ENCODE measurements around the gene FCHO2.
"Not testable (repeated sequence)": the region's sequence is repeated elsewhere in the genome, so short reads cannot be mapped to it uniquely, and the experiment has no call there.

FCHO2 gene

DNA sequence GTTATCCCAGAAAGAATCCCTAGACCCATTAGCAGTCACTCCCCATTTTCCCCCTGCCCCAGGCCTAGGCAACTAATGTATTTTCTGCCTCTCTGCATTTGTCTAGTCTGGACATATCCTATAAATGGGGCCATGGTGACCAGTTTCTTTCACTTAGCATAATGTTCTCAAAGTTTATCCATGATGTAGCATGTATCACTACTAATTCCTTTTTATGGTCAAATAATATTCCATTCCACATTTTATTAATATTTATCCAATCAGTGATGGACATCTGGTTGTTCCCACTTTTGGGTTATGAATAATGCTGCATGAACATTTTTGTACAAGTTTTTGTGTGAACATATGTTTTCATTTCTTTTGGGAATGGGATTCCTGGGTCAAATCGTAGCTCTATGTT is 1.5 kb downstream of the FCHO2 start:
- DNase-seq, result no peak

DNA sequence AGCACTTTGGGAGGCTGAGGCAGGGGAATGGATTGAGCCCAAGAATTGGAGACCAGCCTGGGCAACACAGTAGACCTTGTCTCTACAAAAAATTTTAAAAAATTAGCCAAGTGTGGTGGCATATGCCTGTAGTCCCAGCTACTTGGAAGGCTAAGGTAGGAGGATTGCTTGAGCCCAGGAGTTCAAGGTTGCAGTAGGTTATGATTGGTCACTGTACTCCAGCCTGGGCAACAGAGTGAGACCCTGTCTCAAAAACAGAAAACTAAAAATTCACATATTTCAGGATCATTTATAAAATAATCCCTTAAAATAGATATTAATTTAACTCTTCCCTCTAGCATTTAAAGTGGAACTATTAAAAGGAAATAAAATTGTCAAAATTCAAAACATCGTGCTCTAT is 3.4 kb downstream of the FCHO2 start:
- DNase-seq, result no peak

DNA sequence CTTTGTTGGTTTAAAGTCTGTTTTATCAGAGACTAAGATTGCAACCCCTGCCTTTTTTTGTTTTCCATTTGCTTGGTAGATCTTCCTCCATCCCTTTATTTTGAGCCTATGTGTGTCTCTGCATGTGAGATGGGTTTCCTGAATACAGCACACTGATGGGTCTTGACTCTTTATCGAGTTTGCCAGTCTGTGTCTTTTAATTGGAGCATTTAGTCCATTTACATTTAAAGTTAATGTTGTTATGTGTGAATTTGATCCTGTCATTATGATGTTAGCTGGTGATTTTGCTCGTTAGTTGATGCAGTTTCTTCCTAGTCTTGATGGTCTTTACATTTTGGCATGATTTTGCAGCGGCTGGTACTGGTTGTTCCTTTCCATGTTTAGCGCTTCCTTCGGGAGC is 18.6 kb downstream of the FCHO2 start:
- DNase-seq, result not testable (repeated sequence)

DNA sequence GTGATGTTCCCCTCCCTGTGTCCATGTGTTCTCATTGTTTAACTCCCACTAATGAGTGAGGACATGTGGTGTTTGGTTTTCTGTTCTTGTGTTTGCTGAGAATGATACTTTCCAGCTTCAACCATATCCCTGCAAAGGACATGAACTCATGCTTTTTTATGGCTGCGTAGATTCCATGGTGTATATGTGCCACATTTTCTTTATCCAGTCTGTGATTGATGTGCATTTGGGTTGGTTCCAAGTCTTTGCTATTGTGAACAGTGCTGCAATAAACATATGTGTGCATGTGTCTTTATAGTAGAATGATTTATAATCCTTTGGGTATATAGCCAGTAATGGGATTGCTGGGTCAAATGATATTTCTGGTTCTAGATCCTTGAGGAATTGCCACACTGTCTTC is 21.0 kb downstream of the FCHO2 start:
- DNase-seq, result not testable (repeated sequence)

DNA sequence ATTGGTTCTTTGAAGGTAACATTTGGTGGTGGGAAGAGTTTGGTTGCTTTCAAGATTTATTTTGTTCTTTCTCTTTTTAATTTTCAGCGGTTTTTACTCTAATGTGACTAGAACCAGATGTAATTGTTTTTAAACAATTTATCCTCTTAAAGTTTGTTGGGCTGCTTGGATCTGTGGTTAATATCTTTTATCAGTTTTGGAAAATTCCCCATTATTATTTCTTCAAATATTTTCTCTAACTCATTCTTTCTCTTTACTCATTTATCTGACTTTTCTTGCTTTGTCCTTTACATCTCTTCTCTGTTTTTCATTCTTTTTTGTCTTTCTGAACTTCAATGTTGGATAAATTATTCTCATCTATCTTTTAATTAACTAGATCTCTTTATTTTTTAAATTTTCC is 29.9 kb downstream of the FCHO2 start:
- no peak for DNase-seq

DNA sequence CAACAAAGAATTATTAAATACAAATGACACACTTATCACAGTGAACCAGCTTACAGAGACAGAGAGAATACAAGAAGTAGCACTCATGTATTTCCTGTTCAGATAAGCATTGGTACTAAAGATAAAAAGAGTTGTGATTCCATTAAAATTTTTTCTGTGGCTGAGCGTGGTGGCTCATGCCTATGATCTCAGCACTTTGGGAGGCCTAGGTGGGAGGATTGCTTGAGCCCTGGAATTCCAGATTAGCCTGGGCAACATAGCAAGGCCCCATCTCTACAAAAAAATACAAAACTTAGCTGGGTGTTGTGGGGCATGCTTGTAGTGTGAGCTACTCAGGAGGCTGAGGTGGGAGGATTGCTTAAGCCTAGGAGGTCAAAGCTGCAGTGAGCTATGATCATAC is 32.9 kb downstream of the FCHO2 start:
- no peak for DNase-seq

DNA sequence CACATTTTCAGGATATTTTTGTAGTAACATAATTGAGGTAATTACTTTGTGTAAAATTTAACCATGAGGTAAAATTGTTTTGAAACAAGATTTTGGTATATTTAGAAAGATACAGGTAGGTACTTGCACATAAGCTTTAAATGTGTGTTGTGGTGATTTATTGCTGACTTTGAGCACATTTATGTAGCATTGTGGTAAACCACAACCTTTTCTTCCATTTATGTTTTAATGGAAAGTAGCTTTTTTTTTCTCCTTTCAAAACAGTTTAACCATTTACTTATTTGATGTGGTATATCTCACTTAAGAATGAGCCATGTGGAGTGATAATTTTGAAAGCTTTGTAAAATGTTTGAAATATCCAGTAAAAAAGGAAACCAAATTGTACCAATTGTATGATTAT is 35.6 kb downstream of the FCHO2 start:
- DNase-seq, result no peak

DNA sequence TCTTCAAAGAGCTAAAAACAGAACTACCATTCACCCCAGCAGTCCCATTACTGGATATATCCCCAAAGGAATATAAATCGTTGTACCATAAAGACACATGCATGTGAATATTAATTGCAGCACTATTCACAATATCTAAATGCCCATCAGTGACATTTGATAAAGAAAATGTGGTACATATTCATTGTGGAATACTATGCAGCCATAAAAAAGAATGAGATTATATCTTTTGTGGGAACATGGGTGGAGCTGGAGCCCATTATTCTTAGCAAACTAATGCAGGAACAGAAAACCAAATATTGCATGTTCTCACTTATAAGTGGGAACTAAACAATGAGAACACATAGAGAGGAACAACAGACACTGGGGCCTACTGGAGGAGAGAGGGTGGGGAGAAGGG is 38.7 kb downstream of the FCHO2 start:
- no peak for DNase-seq

DNA sequence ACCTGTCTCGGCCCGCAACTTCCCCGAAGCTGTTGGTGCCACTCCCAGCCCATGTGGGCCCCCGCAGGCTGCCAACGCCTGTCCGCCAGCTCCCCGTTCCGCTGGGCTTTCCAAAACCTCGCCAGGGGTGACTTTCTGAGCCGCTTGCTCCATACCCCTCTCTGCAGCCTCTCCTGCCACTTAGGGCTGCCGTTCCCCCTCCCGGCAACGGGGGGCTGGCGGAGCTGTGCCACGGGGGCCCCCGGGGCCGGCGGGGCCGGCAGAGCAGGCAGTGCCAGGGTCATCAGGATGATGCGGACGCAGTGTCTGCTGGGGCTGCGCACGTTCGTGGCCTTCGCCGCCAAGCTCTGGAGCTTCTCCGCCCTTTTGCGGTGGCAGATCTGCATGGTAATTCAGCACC is 40.8 kb downstream of the FCHO2 start:
- no peak for DNase-seq

DNA sequence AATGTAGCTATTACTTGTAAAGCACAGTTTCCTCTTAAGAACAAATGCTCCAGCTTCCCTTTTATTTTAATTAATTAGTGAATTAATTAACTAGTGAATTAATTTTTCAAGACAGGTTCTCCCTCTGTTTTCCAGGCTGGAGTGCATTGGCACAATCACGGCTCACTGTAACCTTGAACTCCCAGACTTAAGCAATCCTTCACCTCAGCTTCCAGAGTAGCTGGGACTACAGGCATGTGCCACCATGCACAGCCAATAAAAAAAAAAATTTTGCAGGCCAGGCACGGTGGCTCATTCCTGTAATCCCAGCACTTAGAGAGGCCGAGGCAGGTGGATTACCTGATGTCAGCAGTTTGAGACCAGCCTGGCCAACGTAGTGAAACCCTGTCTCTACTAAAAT is 44.1 kb downstream of the FCHO2 start:
- DNase-seq, result no peak

DNA sequence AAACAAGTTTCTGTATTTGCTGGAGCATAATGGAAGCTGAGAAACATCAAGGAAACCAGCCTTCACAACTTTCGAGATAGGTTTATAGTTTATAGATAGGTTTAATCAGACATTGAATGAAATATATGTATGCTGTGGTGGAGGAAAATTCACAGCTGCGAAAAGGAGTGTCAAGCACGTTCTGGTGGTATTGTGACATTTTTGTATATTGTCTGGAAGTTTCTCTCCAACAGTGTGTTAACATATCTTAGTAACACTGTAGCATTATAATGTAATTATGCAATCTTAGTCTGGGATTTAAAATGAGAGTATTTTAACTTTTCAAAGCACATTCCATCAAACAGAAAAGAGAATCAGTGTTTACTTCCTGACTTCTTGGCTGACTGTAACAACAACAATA is 50.0 kb downstream of the FCHO2 start:
- DNase-seq, result no peak

DNA sequence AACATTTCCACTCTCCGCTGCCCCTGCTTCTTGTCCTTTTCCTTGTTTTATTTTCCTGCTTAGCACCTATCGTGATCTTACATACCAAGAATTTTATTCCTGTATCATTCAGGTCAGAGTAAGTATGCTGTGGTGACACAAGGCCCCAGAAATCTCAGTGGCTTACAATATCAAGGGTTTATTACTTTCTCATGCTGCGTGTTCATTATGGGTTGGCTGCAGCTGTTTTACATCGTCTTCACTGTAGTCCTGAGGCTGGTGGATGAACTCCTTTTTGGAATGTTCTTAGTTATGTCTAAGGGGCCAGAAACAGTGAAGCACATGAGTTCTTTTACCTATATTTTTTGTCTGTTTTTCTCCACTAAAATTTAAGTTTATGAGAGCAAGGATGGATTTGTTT is 51.2 kb downstream of the FCHO2 start:
- no peak for DNase-seq

DNA sequence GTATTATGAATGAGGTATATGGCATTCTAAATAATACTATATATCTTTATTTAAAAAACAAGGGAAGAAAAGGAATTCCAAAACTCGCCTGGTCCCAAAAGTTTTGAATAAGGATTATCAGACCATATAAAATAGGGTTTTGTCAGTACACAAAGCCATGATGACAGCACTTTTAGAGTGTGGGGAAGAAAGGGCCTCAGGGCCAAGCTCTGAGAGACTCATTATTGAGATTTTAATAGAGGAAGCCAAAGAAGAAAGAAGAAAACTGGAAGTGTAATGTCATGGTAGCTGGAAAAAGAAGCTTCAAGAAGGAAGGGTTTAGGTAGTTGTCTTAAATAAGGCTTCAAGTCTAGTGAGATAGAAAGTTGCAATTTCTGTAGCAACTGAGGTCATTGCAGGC is 53.0 kb downstream of the FCHO2 start:
- DNase-seq, result no peak

DNA sequence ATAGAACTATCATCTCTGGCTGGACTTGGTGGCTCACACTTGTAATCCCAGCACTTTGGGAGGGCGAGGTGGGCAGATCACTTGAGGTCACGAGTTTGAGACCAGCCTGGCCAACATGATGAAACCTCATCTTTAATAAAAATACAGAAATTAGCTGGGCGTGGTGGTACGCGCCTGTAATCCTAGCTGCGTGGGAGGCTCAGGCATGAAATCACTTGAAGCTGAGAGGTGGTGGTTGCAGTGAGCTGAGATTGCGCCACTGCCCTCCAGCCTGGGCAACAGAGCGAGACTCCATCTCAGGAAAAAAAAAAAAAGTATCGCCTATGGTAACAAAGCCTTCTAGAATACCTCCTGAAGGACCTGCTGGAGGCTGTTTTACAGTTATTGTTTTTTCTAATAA is 55.8 kb downstream of the FCHO2 start:
- DNase-seq, result not testable (repeated sequence)

DNA sequence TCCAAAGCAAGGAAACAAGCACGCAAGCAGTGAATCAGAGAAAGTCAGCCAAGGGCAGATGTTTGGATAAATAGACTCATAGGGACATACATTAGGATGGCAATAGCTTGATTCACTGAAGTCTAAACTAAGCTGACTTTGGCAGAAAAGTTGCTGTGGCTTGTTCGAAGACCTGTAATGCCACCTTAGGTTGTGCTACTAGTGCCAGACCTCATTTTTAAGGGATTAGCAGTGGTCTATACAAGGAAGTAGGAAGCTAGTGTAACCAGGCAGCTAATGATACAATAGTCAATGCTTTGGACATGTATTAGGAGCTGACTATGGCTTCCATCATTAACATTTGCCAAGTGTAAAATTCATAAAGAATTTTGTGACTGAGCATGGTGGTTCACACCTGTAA is 63.1 kb downstream of the FCHO2 start:
- DNase-seq, result no peak

DNA sequence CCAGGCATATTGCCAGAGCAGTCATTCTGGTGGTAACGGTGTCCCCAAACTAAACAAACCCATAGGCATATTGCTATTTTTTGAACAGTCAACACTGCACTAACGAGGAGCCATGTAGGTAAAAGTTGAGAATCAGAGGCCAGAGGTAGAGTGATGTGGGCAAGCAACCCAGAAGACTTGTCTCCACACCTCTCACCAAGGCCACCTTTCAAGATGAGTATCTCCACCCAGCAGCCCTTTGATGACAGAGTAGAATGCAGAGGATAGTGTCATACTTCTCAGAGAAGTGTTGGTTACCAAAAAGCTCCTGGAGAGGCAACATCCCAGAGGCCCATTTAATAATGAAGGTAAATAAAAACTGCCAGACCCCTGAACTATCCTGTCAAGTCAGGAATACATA is 63.9 kb downstream of the FCHO2 start:
- no peak for DNase-seq

DNA sequence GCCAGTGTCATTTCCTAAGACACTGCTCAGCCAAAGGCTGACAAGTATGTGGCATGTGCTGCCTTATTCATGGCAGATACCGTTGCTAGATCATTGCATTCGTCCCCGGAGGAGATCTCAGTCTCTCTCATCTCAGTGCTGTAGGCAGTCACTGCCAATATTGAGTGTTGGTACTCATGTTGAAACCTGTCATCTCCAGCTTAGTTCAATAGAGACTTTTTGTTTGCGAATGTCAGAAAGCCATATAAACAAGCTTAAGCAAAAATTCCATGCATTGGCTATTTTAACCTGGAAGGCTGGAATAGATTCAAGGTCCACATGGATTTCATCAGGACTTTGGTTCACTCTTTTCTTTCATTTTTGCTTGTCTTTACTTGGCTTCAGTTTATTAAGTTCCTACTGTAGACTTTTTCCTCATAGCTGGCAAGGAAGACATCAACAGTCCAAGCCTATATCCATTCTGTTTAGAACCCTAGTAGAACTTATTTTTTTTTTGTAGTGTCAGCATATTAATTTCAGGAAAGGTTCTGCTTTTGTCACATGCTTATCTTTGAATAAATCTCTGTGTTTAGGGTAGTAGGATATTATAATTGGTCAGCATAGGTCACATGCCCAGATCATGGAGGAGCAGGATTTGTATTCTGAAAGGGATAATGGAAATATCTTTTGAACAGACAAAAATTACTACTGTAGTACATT is 66.8 kb downstream of the FCHO2 start:
- no peak for DNase-seq

DNA sequence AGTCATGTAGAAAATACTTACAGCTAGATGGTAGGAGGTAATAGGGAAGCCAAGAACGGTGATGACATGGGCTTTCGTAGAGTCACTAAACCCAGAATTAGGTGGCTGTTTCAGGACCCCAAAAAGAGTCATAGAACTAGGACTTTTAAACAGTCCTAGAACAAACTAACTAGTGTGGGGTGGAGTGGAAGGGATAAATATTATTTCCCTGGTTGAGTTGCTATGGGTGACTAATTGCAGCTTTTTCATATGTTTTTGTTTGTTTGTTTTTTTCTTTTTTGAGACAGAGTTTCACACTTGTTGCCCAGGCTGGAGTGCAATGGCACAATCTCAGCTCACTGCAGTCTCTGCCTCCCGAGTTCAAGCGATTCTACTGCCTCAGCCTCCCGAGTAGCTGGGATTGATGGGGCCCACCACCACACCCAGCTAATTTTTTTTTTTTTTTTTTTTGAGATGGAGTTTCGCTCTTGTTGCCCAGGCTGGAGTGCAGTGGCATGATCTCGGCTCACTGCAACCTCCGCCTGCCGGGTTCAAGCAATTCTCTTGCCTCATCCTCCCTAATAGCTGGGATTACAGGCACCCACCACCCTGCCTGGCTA is 69.2 kb downstream of the FCHO2 start:
- not testable (repeated sequence) for DNase-seq

DNA sequence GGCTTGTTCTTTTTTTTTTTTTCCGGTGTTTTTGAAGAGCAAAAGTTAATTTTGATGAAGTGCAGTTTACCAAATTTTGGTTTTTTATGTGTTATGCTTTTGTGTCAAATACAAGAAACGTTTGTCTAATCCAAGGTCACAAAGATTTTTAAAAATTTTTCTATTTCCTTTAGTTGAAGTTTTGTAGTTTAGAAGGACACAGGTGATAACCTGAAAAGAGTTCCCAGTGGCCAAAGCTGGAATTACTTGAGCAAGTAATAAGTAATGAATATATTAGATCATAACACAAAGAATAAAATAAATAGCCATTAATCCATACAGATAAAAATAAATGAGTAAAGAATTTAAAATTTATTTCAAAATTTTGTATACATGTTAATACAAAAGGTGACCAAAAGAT is 71.5 kb downstream of the FCHO2 start:
- DNase-seq, result no peak

DNA sequence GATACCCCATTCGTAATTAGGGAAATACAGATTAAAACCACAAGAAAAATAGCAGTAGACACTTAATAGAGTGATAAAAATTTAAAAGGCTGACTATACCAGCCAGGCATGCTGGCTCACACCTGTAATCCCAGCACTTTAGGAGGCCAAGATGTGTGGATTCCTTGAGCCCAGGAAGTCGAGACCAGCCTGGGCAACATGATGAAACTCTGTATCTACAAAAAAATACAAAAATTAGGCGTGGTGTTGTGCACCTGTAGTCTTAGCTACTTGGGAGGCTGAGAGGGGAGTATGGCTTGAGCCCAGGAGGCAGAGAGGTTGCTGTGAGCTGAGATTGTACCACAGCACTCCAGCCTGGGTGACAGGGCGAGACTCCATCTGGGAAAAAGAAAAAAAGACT is 72.0 kb downstream of the FCHO2 start:
- no peak for DNase-seq

DNA sequence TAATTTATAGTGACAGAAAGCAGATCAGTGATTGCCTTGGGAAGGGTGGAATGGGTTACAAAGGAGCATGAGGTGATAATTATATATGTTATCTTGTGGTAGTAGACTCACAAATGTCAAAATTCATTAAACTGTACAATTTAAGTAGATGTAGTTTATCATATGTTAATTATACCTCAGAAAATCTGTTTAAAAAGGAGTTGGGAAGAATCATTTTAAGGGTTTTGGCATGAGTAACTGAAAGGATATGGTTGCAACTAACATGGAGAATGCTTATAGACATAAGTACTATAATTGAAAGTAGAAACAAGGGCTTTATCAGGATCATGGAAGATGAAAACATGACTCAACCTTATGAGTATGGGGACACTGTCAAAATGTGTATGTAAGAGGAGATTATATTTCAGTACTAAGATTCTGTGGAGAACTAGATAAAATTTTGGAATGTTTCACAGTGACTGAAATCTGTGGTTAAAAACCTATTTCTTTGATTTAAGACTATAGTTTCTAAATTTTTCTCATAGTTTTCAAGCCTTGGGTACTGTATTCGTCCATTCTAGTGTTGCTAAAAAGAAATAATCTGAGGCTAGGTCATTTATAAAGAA is 73.3 kb downstream of the FCHO2 start:
- no peak for DNase-seq

DNA sequence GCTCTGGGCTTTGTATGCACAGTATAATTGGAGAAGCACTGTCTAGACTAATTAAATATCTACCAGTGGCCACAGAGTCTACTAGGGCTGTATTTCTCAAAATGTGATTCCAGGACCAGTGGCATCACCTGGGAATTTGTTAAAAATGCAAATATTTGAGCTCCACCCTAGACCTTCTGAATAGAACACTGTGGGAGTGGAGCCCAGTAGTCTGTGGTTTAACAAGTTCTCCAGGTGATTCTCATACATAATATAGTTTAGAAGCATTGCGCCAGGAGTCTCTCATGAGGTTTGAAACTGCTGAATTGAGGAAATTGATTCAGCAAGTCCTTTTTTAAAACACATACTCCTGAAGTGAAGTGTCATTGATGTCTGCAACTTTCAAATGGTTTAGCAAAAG is 74.7 kb downstream of the FCHO2 start:
- DNase-seq, result peak; percentile 27

DNA sequence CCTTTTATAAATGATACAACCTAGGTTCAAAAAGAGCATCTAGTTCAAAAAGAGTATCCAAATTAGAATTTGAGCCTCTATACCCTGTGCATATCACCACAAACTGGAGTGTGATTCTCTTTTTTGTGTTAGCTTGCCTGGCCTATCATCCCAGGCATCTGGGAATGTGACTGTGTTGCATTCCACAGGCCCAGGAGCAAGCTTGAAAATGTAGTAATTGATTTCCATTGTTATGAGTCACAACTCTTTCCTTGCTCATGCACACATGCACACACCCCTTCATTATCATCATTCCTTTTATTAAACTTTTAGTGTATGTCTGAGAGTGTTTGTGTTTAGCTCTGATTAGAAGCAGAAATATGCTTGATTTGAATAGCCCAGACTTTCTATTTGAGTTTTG is 75.2 kb downstream of the FCHO2 start:
- DNase-seq, result no peak

DNA sequence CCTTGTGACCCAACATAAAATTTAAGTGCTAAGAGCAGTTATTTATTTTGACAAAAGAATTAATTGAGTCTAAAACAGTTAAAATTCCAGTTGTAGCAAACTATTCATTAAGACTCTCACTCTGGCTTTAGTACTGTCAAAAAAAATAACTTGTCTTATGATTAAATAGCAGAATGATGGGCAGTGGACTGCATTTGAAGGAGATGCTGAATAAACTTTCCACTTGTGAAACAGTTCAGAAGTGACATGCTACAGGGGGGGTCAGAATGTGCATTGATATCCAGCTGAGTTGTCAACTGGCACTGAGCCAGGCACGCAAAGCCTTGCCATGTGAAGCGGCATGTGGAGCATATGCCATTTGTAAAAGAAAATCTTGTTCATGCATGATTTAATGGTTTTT is 76.0 kb downstream of the FCHO2 start:
- DNase-seq, result peak; percentile 66

DNA sequence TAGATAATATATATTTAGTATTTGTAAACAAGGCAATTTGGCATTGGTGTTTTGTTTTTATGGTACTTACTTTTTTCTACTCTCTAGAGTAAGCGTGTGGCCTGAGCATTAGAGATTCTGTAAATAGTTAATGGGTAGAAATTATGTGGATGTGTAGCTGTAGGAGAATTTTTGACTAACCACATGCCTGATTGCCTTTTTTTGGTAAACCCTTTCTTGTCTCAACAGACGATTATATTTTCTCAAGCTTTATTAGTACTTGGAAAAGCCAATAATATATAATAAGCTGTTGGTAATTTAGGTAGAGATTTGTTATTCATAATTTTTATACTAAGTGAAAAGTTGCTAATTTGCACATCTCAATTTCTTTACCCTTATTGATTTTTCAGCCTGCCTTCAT is 76.8 kb downstream of the FCHO2 start:
- no peak for DNase-seq
